NCI-H446 (cell line): ENCODE measurements around the gene GSTA1.
"Not testable (repeated sequence)": the region's sequence is repeated elsewhere in the genome, so short reads cannot be mapped to it uniquely, and the experiment has no call there.

ENCODE experiments used
- DNase-seq, 2 experiments: peaks; one replicate each; lab custom pipeline; 2025; lab: John Stamatoyannopoulos, UW

Gene GSTA1

GRCh38 chr6:52808660-52809059 lies 5.0 kb upstream of the GSTA1 start:
- no peak for DNase-seq

DNA sequence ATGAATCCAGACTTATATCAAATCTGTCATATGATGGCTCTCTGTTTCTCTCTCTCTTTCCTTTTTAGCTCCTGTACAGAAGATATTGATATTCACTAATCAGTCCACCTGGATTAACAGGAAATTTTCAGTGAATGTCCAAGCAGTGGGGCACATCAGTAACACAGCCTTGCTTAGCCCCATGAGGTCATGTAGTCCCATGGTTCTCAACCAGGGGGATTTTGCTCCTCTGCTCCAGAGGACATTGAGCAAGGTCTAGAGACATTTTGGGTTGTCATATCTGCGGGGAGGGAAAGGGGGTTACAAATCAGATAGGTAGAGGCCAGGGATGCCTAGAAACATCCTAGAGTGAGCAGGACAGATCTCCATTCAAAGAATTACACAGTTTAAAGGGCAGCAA lies 810 bp downstream of the GSTA1 start:
- DNase-seq = no peak

DNA sequence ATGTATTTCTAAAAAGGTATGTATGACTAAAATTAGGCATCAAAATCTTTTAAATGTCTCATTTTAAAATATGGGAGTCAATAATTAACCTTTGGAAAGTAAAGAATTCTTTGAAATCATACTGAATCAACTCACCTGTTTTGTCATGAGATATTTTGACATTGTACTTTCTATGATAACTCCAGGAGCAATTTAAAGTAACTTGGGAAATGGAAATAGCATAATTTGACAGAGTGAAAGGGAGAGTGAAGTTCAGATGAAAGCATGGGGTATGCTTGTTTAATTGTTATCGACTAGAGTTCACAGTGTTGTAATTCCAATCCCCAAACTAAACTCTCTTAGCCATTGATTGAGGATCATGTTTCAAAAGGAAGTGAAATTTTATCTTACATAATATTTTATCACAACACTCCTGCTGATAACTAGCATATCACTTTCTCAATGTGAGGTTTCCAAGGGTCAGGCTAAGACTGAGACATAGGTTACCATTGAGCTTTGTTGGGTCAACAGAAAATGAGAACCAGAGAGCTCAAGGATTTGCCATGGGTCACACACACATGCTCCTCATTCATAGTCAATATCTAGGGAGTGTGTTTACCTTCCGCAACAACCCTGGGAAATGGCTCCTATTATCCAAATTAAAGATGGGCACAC lies 2.3 kb downstream of the GSTA1 start:
- no peak for DNase-seq

GRCh38 chr6:52799272-52799671 lies 4.3 kb downstream of the GSTA1 start:
- not testable (repeated sequence) for DNase-seq

DNA sequence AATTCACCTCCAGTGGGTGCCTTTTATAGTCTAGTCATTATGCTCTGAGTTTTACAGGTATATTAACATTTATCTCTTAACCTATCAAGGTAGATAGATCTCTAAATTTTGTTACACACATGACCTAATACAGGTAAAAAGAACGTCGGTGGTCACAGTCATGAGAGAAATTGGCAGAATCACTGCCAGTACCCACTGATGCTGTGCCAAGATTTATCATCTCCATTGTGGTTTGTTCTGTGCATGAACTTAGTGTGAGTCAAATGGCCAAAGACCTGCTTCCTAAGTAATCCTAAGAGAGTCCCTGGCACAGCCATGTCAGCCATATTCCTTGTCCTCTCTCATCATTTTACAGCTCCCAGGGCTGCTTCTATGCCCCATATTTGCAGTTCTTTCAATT lies 9.2 kb downstream of the GSTA1 start:
- not testable (repeated sequence) for DNase-seq

- DNase-seq = no peak
Measured at GRCh38 chr6:52790861-52791260, 12.8 kb downstream of the GSTA1 start.

DNA sequence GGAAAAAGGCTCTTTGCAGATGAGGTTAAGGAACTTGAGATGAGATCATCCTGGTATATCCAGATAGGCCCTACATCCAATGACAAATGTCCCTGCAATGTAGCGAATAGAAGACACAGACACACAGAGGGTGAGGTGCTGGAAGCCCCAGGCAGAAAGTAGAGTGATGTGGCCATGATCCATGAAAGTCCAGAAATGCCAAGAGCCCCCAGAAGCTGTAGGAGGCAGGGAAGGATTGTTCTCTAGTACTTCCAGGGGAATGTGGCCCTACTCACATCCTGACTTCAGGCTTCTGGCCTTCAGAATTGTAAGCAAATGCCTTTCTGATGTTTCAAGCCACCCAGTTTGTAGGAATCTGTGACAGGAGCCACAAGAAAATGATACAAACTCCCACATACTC lies 14.0 kb downstream of the GSTA1 start:
- not testable (repeated sequence) for DNase-seq

GRCh38 chr6:52788478-52788877 lies 15.1 kb downstream of the GSTA1 start:
- no peak for DNase-seq

DNA sequence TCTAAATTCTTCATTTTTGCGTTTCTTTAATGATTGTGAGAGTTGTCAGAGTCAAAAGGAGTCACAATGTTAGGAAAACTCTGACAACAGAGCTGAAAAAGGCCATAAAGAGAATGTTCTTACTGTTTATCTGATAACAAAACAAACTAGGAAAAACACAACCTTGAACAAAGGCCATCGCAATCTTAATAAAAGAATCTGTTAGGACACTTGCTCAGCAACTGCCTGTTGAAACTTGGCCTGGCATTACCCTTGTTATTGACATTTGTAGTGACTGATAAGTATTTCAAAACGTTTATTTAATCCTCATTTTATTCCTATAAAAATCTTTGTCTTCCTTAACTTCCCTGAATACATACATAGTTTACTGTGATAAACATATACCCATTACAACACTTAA lies 15.7 kb downstream of the GSTA1 start:
- DNase-seq = no peak

- no peak for DNase-seq
Measured at GRCh38 chr6:52786249-52786956, 17.2 kb downstream of the GSTA1 start.

DNA sequence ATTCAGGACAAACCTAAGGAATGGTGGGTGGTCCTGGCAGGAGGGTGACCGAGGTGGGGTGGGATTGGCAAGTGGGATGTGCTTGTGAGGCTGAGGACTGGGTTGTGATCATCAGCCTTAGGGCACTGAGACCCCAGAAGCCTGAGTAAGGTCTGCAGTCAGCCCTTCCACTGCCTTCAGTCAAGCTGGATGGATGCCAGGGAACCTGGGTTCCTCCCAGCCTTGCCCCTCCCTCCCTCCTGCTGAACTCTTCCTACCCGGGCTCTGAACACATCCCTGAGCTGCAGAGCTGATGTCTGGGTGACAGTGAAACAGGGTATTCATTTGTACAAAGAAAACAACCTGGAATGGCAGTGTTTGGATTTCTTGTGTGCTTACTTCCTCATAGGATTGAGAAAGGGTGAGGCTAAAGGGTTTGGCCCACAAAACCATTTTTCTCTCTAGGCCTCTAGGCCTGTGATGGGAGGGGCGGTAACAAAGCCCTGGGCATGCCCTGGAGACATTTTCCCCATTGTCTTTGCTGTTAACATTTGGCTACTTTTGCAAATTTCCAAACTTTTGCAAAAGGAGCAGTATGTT lies 20.8 kb downstream of the GSTA1 start:
- not testable (repeated sequence) for DNase-seq

GRCh38 chr6:52782209-52782608 lies 21.4 kb downstream of the GSTA1 start:
- not testable (repeated sequence) for DNase-seq

- DNase-seq = no peak
Measured at GRCh38 chr6:52779237-52779636, 24.4 kb downstream of the GSTA1 start.

- DNase-seq = not testable (repeated sequence)
Measured at GRCh38 chr6:52776711-52777351, 26.8 kb downstream of the GSTA1 start.

- not testable (repeated sequence) for DNase-seq
Measured at GRCh38 chr6:52769399-52769798, 34.2 kb downstream of the GSTA1 start.

GRCh38 chr6:52767658-52768057 lies 36.0 kb downstream of the GSTA1 start:
- DNase-seq = not testable (repeated sequence)

- not testable (repeated sequence) for DNase-seq
Measured at GRCh38 chr6:52763322-52763916, 40.2 kb downstream of the GSTA1 start, which contains the start of gene GSTA2. Gene GSTA2, minus strand, starts transcription at chr6:52763475. Its CDS starts 5,528 bp downstream, at chr6:52757947.

- not testable (repeated sequence) for DNase-seq
Measured at GRCh38 chr6:52761673-52762491, 41.7 kb downstream of the GSTA1 start.

DNA sequence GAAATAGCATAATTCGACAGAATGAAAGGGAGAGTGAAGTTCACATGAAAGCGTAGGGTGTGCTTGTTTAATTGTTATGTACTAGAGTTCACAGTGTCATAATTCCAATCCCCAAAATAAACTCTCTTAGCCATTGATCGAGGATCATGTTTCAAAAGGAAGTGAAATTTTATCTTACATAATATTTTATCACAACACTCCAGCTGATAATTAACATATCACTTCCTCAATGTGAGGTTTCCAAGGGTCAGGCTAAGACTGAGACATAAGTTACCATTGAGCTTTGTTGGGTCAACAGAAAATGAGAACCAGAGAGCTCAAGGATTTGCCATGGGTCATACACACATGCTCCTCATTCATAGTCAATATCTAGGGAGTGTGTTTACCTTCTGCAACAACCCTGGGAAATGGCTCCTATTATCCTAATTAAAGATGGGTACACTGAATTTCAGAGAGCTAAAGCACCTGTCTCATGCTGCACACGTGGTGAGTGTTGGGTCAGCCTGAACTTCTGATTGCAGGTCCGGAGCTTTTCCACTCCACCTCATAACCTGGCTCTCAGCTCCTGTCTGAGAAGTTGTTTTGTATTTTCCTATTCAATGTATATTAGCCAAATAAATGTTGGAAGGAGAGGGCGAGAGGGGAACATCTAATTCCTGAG lies 43.4 kb downstream of the GSTA1 start:
- no peak for DNase-seq

GRCh38 chr6:52759085-52759484 lies 44.5 kb downstream of the GSTA1 start:
- no peak for DNase-seq
